Fibroblast of pulmonary artery (primary cell): ENCODE results near the gene LRRC4.

Source experiments
- DNase-seq: peaks from one replicate; pipeline ENCODE4 v3.0.0-alpha.2; 2010; ENCODE audit warnings: low read depth
- H3K4me3 ChIP-seq: replicated peaks from 2 replicates; pipeline ENCODE4 v1.5.1; 2011; ENCODE audit warnings: low read depth, mild to moderate bottlenecking, control low read depth, low read length, moderate library complexity
- CTCF ChIP-seq: IDR thresholded peaks from 2 replicates; pipeline ENCODE4 v1.5.1; 2011; ENCODE audit warnings: mild to moderate bottlenecking, control low read depth, low read length, inconsistent platforms; ENCODE audit errors: missing control alignments

The LRRC4 gene

GRCh38 chr7:128059143-128059988, 28.1 kb upstream of the LRRC4 start:
- DNase-seq = peak; percentile 10
- TF ChIP-seq CTCF = no peak
- no peak overlapping the region for H3K4me3 ChIP-seq

- no peak for DNase-seq
- no peak overlapping the region for H3K4me3 ChIP-seq
- TF ChIP-seq CTCF = no peak
Observed at GRCh38 chr7:128057909-128058308, 26.7 kb upstream of the LRRC4 start.

GRCh38 chr7:128056901-128057300, 25.7 kb upstream of the LRRC4 start:
- peak; percentile 83 for DNase-seq

GRCh38 chr7:128055637-128056036, 24.4 kb upstream of the LRRC4 start:
- no peak for DNase-seq

More at GRCh38 chr7:128056901-128057300, 25.7 kb upstream of the LRRC4 start:
- H3K4me3 ChIP-seq = no peak overlapping the region
- no peak for TF ChIP-seq CTCF

GRCh38 chr7:128054511-128054910, 23.3 kb upstream of the LRRC4 start:
- no peak for TF ChIP-seq CTCF
- no peak overlapping the region for H3K4me3 ChIP-seq
- no peak for DNase-seq

More at GRCh38 chr7:128055637-128056036, 24.4 kb upstream of the LRRC4 start:
- H3K4me3 ChIP-seq = no peak overlapping the region
- TF ChIP-seq CTCF = no peak

- H3K4me3 ChIP-seq = no peak overlapping the region
- TF ChIP-seq CTCF = no peak
- DNase-seq = no peak
Observed at GRCh38 chr7:128053991-128054390, 22.8 kb upstream of the LRRC4 start.

GRCh38 chr7:128053023-128053422, 21.8 kb upstream of the LRRC4 start:
- TF ChIP-seq CTCF = no peak
- DNase-seq = peak; percentile 63
- no peak overlapping the region for H3K4me3 ChIP-seq
